HG03521 (cell line): ENCODE results near the gene L3HYPDH.
"Not testable (repeated sequence)": the region's sequence is repeated elsewhere in the genome, so short reads cannot be mapped to it uniquely, and the experiment has no call there.

Experiments used
- ATAC-seq: cut with Tn5 transposase; IDR thresholded peaks from one replicate; pipeline ENCODE4 v1.9.1; 2021; ENCODE audit warnings: mild to moderate bottlenecking, moderate library complexity; ENCODE audit not compliant: unreplicated experiment

The L3HYPDH gene

GRCh38 chr14:59480166-59480565 lies 4.0 kb downstream of the L3HYPDH start:
- ATAC-seq = no peak

DNA sequence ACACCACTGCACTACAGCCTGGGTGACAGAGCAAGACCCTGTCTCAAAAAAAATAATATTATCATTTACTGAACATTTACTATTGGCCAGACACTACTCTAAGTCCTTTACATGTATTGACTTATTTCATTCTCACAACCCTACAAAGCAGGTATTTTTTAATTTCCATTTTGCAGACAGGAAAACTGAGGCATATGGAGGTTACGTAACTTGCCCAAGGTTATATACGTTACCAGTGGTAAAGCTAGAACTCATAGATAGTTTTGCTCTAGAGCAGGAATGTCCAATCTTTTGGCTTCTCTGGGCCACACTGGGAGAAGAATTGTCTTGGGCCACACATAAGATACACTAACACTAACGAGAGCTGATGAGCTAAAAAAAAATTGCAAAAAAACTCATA lies 5.7 kb downstream of the L3HYPDH start:
- no peak for ATAC-seq

DNA sequence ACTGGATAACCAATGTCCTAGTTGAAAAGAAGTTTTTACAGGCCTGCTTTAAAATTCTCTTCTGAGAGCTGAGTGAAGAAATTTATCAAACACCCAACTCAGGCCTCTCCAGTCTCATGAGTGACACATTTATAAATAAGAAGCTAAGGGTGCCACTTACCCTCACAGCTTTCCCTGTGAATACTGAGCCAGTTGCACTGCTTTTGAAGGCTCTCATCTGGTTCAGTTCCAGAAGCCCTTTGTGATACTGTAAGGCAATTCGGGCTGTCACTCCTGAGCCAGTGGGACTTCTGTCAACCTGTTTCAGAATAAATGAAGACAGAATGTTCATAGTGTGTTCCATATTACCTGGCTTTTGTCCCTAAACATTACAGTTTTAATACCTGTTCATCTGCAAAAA lies 8.5 kb downstream of the L3HYPDH start:
- no peak for ATAC-seq

DNA sequence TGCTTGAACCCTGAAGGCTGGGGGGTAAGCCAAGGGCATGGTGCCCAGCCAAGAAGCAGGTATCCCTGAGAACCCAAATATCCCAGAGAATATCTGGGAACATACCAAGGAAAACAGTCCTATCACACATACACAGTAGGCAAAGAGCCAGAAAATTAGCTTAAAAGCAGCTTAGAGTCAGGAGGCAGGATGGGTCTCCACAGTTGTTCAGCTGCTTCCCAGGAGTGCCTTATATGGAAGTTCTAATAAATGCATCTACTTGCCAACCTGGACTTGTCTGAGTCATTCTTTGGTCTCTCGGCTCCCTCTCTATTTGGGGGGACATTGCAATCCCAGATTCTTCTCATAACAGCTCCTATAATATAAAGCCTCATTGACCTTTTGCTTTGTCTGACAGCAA lies 10.0 kb downstream of the L3HYPDH start:
- no peak for ATAC-seq

GRCh38 chr14:59465316-59466135 lies 18.7 kb downstream of the L3HYPDH start, which contains the start of gene GPR135:
Gene GPR135 (minus strand): TSS chr14:59465380. CDS start chr14:59465226, 154 bp downstream.
- peak; percentile 28 for ATAC-seq

DNA sequence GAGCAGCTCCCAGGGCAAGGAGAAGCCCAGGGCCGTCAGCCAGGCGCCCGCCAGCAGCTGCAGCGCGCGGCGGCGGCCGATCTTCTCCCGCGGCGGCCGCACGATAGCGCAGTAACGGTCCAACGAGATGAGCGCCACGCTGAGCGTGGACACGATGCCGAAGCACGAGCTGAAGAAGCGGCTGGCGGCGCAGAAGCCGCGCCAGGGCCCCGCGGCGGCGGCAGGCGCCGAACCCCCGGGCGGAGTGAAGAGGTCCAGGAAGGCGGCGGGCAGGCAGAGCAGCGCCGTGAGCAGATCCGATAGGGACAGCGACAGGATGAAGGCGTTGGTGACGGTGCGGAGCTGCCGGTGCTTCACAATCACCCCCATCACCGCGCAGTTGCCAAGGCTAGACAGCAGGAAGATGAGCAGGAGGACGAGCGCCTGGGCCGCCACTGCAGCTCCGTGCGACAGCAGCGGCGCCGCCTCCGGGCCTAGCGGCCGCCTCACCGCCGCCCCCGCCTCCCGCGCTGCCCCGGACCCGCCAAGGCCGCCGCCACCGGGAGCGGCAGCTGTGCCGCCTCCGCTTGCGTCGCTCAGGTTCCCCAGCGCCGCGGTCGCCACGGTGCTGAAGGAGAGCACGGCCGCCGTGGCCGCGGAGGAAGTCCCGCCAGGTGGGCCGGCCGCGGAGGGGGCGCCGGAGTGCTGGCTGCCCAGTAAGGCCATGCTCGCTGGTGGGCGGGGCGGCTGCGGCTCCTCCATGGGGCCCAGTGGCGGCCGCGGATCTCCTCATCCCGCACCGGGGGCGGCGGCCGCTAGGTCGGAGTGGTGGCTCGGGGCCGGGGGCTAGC lies 19.5 kb downstream of the L3HYPDH start:
- ATAC-seq = peak; percentile 72

DNA sequence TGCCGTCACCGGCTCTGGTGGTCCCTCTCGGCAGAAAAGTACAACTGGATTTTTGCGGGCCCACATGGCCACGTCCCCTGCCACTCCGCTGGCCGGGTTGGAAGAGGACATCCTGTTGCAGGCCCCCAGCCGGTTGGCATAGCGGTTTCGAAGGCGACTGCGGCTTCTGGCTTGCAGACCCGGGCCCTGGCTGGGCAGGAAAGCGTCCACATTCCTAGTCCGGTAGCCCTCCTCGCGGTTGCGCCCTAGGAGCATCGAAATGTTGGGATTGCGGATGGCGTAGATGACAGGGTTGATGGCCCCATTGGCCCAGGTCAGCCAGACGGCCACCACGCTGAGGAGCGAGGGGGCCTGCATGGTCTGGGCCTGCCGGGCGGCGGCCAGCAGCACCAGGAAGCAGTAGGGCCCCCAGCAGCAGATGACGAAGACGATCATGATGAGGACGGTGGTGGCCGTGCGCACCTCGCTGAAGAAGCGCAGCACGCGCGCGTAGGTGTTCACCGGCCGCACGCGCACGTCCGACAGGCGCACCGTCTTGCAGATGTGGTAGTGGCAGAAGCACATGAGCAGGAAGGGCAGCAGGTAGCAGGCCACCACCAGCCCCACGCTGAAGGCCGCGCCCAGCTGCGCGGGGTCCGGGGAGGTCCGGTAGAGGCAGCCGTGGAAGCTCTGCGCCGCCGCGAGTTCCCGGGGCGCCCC lies 20.3 kb downstream of the L3HYPDH start:
- peak; percentile 15 for ATAC-seq

GRCh38 chr14:59461891-59462290 lies 22.3 kb downstream of the L3HYPDH start:
- no peak for ATAC-seq

- no peak for ATAC-seq
These were observed 23.8 kb downstream of the L3HYPDH start for GRCh38 chr14:59460378-59460777.

GRCh38 chr14:59458486-59458885 lies 25.7 kb downstream of the L3HYPDH start:
- ATAC-seq = no peak

- ATAC-seq = no peak
These were observed 28.8 kb downstream of the L3HYPDH start for GRCh38 chr14:59455411-59455810.

GRCh38 chr14:59454139-59454538 lies 30.1 kb downstream of the L3HYPDH start:
- ATAC-seq = no peak

- no peak for ATAC-seq
These were observed 32.4 kb downstream of the L3HYPDH start for GRCh38 chr14:59451849-59452248.

GRCh38 chr14:59450716-59451115 lies 33.5 kb downstream of the L3HYPDH start:
- ATAC-seq = no peak

GRCh38 chr14:59448673-59449072 lies 35.5 kb downstream of the L3HYPDH start:
- ATAC-seq = not testable (repeated sequence)

GRCh38 chr14:59439256-59439965 lies 44.8 kb downstream of the L3HYPDH start:
- ATAC-seq = no peak

DNA sequence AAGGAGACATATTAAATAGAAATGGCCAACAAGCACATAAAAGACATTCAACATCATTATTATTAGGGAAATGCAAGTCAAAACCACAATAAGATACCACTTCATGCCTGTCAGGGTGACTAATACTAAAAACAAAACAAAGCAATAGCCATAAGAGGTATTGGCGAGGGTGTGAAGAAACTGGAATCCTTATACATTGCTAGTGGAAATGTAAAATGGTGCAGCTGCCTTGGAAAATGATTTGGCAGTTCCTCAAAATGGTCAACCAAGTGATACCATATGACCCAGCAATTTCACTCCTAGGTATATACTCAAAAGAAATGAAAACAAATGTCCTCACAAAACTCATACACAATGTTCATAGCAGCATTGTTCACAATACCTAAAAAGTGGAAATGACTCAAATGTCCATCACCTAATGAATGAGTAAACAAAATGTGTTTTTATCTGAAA lies 46.0 kb downstream of the L3HYPDH start:
- no peak for ATAC-seq

DNA sequence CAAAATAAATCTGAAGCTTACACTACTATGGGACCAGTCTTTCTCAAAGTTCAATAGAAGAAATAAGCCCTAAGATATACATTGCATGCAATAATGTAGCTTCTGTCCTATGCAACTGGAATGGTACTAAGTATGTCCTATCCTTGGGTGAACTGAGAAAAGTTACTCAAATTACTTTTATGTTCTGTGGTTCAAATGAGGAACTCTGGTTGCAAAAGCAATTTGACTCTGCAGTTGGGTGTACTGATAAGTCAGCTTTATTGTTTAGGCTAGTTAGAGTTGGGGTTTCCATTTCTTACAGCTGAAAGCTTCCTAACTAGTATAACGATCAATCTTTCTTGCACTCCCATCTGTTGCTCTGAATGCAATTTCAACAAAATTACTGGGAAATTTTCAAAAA lies 48.2 kb downstream of the L3HYPDH start:
- ATAC-seq = no peak

GRCh38 chr14:59435101-59435500 lies 49.1 kb downstream of the L3HYPDH start:
- no peak for ATAC-seq

DNA sequence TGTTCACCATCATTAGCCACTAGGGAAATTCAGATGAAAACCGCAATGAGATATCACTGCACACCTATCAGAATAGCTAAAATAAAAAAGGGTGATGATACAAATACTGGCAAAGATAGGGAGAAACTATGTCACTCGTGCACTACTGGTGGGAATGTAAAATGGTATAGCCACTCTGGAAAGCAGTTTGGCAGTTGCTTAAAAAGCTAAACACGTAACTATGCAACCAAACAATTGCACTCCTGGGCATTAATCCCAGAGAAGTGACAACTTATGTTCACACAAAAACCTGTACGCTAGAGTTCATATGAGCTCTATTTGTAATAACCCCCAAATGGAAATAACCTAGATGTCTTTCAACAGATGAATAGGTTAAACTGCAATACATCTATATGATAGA lies 54.4 kb downstream of the L3HYPDH start:
- ATAC-seq = no peak

- ATAC-seq = no peak
These were observed 55.6 kb downstream of the L3HYPDH start for GRCh38 chr14:59428581-59429012.
